ENCODE results near the gene MPST.

Gene MPST

DNA sequence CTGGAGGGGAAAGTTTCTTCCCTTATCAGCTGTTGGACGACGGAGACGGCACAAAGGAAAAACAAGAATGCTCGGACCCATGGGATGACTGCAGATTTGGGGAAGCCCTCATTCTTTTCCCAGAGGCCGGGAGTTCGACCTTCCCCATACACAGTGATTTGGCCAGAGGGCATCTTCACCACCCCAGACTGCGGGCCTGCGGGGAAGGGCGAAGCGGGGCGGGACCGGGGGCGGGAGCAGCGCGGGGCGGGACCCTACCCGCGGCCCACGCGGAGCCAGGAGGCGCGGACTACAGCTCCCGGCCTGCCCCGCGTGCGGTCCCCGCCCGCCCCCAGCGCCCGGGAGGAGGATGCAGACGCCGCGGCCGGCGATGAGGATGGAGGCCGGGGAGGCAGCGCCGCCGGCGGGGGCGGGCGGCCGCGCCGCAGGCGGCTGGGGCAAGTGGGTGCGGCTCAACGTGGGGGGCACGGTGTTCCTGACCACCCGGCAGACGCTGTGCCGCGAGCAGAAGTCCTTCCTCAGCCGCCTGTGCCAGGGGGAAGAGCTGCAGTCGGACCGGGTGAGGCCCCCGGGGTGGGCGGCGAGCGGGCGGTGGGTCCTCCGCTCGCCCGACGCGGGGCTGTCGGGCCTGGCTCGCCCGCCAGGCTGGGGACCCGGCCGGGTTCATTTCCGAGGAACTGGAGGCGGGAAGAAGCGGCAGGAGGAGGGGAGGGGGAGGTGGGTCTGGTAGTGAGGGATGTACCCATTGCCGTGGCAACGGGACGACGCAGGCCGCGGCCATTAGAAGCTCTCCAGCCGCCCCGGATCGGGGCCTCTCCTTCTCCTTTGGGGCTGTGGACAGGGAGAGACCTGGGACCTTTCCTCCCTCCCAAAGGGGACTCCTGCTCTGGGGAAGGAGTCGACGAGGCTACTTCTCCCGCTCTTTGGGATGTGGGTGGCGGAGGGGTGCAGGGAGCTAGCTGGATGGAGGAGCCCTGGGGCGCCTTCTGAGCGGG lies 32.1 kb downstream of the MPST start, which contains the start of gene KCTD17:
KCTD17 (plus strand) TSS at position 352 of the 995 bp plus-strand sequence; CDS start at position 371, 19 bp downstream.
- peak within 1 kb of the TSS; percentile 97 for H3K4me3 ChIP-seq (ENCODE audit: low read length, poor library complexity, severe bottlenecking)
- H3K4me2 ChIP-seq (ENCODE audit: low read depth, low read length, poor library complexity, severe bottlenecking): peak within 1 kb of the TSS; percentile 87
- no peak for TF ChIP-seq CTCF (conservative IDR thresholded peaks at IDR 0.05; ENCODE audit: low read length)
- no peak for TF ChIP-seq EZH2phosphoT487 (IDR thresholded peaks at IDR 0.05; ENCODE audit: borderline replicate concordance)
- no peaks in the 10 kb centered on the region for H3K36me3 ChIP-seq (ENCODE audit: insufficient read depth, low read length)
- peak within 1 kb of the TSS; percentile 78 for H3K9ac ChIP-seq (ENCODE audit: low read depth, low read length, poor library complexity, severe bottlenecking)
- peaks cover 15% of the 10 kb centered on the region for H3K4me1 ChIP-seq (ENCODE audit: insufficient read depth, low read length, poor library complexity, severe bottlenecking)
- no peaks in the 10 kb centered on the region for H3K79me2 ChIP-seq (ENCODE audit: insufficient read depth, low read length)
- H2AFZ ChIP-seq (ENCODE audit: low read length): peak within 1 kb of the TSS; percentile 97
- H3K27me3 ChIP-seq (ENCODE audit: insufficient read depth, low read length, poor library complexity, severe bottlenecking): no peaks in the 10 kb centered on the region
- H3F3A ChIP-seq (ENCODE audit: low read depth): no peaks in the 10 kb centered on the region
- H3K9me3 ChIP-seq (ENCODE audit: insufficient read depth, low read depth, low read length): no peaks in the 10 kb centered on the region
- no peaks in the 10 kb centered on the region for H3K9me2 ChIP-seq (replicated peaks; ENCODE audit: low read depth, low read length)
- no peaks in the 10 kb centered on the region for H4K20me1 ChIP-seq (ENCODE audit: insufficient read depth, low read length, poor library complexity, severe bottlenecking)

GRCh38 chr22:37052386-37053309 lies 33.1 kb downstream of the MPST start:
- H2AFZ ChIP-seq (ENCODE audit: low read length): no peak overlapping the region
- H3K4me1 ChIP-seq (ENCODE audit: insufficient read depth, low read length, poor library complexity, severe bottlenecking): peaks cover 15% of the 10 kb centered on the region
- TF ChIP-seq CTCF (conservative IDR thresholded peaks at IDR 0.05; ENCODE audit: low read length): no peak
- no peak for TF ChIP-seq EZH2phosphoT487 (IDR thresholded peaks at IDR 0.05; ENCODE audit: borderline replicate concordance)
- peak overlapping the region; percentile 87 for H3K4me2 ChIP-seq (ENCODE audit: low read depth, low read length, poor library complexity, severe bottlenecking)
- no peaks in the 10 kb centered on the region for H3F3A ChIP-seq (ENCODE audit: low read depth)
- H3K79me2 ChIP-seq (ENCODE audit: insufficient read depth, low read length): no peaks in the 10 kb centered on the region
- H3K9ac ChIP-seq (ENCODE audit: low read depth, low read length, poor library complexity, severe bottlenecking): peak overlapping the region; percentile 78
- H3K4me3 ChIP-seq (ENCODE audit: low read length, poor library complexity, severe bottlenecking): peak overlapping the region; percentile 97
- H3K9me3 ChIP-seq (ENCODE audit: insufficient read depth, low read depth, low read length): no peaks in the 10 kb centered on the region
- H3K9me2 ChIP-seq (replicated peaks; ENCODE audit: low read depth, low read length): no peaks in the 10 kb centered on the region
- H3K27me3 ChIP-seq (ENCODE audit: insufficient read depth, low read length, poor library complexity, severe bottlenecking): no peaks in the 10 kb centered on the region
- no peaks in the 10 kb centered on the region for H4K20me1 ChIP-seq (ENCODE audit: insufficient read depth, low read length, poor library complexity, severe bottlenecking)
- H3K36me3 ChIP-seq (ENCODE audit: insufficient read depth, low read length): no peaks in the 10 kb centered on the region

DNA sequence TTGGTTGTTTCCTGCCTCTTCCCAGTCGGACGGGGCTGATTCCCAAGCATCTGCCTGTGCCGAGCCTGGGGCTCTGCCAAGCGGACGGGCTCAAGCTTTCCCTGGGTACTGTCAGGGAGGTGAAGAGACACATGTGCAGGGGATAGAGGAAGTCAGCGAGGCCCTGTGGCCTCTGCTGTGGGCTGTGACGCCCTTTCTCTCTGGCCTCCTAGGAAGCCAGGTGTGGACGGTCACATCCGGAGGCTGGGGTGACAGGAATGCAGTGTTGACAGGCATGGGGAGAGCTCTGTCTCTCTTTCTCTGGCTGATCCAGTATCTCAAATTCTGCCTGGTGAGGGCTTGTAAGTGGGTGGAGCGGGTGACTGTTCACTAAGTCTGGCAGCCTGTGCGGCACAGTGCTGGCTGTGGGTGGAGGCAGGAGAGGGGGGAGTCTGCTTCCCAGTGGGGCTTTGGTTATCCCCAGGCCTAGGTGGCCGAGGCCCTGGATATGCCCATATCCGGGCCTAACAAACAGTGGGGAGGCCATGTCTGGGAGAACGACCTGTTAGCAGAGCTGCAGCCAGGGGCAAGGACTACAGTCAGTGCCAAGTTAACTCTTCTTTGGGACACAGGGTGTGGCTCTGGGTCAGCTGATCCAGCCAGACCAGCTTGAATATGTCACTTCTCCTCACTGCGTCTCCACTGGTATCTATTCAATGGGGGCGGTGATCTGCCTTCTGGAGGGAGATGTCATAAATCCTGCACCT lies 33.9 kb downstream of the MPST start:
- H3F3A ChIP-seq (ENCODE audit: low read depth): no peaks in the 10 kb centered on the region
- peak overlapping the region; percentile 87 for H3K4me2 ChIP-seq (ENCODE audit: low read depth, low read length, poor library complexity, severe bottlenecking)
- peaks cover 15% of the 10 kb centered on the region for H3K4me1 ChIP-seq (ENCODE audit: insufficient read depth, low read length, poor library complexity, severe bottlenecking)
- no peaks in the 10 kb centered on the region for H4K20me1 ChIP-seq (ENCODE audit: insufficient read depth, low read length, poor library complexity, severe bottlenecking)
- no peak overlapping the region for H3K4me3 ChIP-seq (ENCODE audit: low read length, poor library complexity, severe bottlenecking)
- no peak overlapping the region for H2AFZ ChIP-seq (ENCODE audit: low read length)
- H3K9ac ChIP-seq (ENCODE audit: low read depth, low read length, poor library complexity, severe bottlenecking): no peak overlapping the region
- H3K9me3 ChIP-seq (ENCODE audit: insufficient read depth, low read depth, low read length): no peaks in the 10 kb centered on the region
- H3K27me3 ChIP-seq (ENCODE audit: insufficient read depth, low read length, poor library complexity, severe bottlenecking): no peaks in the 10 kb centered on the region
- H3K79me2 ChIP-seq (ENCODE audit: insufficient read depth, low read length): no peaks in the 10 kb centered on the region
- TF ChIP-seq CTCF (conservative IDR thresholded peaks at IDR 0.05; ENCODE audit: low read length) (no peak), EZH2phosphoT487 (IDR thresholded peaks at IDR 0.05; ENCODE audit: borderline replicate concordance) (no peak)
- no peaks in the 10 kb centered on the region for H3K36me3 ChIP-seq (ENCODE audit: insufficient read depth, low read length)
- H3K9me2 ChIP-seq (replicated peaks; ENCODE audit: low read depth, low read length): no peaks in the 10 kb centered on the region

All from Loucy (cell line).